Esophagus squamous epithelium (tissue), 5 donors: Measurements from ENCODE around the gene PRKCE. TPM values are rescaled to one million over a fixed set of nuclear protein-coding genes. Genes with fewer than 3 reads are reported as not detected.

ENCODE experiments used
- DNase-seq: peaks from one replicate; lab custom pipeline; 2025; lab: John Stamatoyannopoulos, UW
- H3K27ac ChIP-seq, 4 donors: fragments of 200-600 bp; sonication (generic); one replicate each; pipeline ENCODE4 v1.5.1; 2016 to 2019; ENCODE audit warnings: mild to moderate bottlenecking in 1 of 4
- H3K27me3 ChIP-seq, 4 donors: fragments of 200-600 bp; sonication (generic); 1 replicate in 3 of 4; 2 replicates in 1 of 4; pipeline versions ENCODE4 v1.5.1 to v1.6.0; 2017 to 2021; ENCODE audit warnings: antibody characterized with exemption in 1 of 4
- H3K36me3 ChIP-seq, 3 donors: fragments of 200-600 bp; sonication (generic); one replicate each; pipeline ENCODE4 v1.5.1; 2016 to 2019
- H3K4me1 ChIP-seq, 3 donors: fragments of 200-600 bp; sonication (generic); one replicate each; pipeline ENCODE4 v1.5.1; 2017 to 2019
- H3K4me3 ChIP-seq, 4 donors: fragments of 200-600 bp; sonication (generic); 1 replicate in 3 of 4; 2 replicates in 1 of 4; pipeline ENCODE4 v1.5.1; 2016 to 2019; ENCODE audit warnings: mild to moderate bottlenecking in 2 of 4, moderate library complexity in 1 of 4
- H3K9me3 ChIP-seq, 3 donors: fragments of 200-600 bp; sonication (generic); one replicate each; pipeline ENCODE4 v1.5.1; 2016 to 2019
- CTCF ChIP-seq, 6 experiments: fragments of 450-650 bp in 4 of 6; fragments of 200-600 bp in 2 of 6; sonication (generic) in 2 of 6; IDR thresholded peaks; one replicate each; pipeline ENCODE4 v1.5.1; 2016 to 2019; ENCODE audit warnings: antibody characterized with exemption in 6 of 6, mild to moderate bottlenecking in 4 of 6, moderate library complexity in 4 of 6
- POLR2A ChIP-seq, 4 donors: fragments of 450-650 bp; IDR thresholded peaks; one replicate each; pipeline ENCODE4 v1.6.1; 2017; ENCODE audit warnings: antibody characterized with exemption in 4 of 4, mild to moderate bottlenecking in 4 of 4, moderate library complexity in 3 of 4
- WGBS, 2 donors: methylation state at CpG; one replicate each; pipeline ENCODE4 v1.1.5; 2018; 5-methylcytosine and 5-hydroxymethylcytosine counted together
- intact Hi-C: fragments of 100-400 bp; cut with DNase I; formaldehyde crosslinking; loops from one replicate; pipeline ENCODE4 v1.15.0; 2022
- total RNA-seq, 4 donors: library from RNA; depleted of rRNA; stranded (reverse); fragments of >200 nt; gene quantifications; one replicate each; pipeline ENCODE4 v1.1.0, GENCODE V29; 2016
- donor health status: DM: yes; HTN: yes; CAD: no.

PRKCE gene
- total RNA-seq, 4 donors from 2014 or later: 6.5 to 13.7 (median 9.9) TPM

GRCh38 chr2:46040563-46041155, 389.2 kb downstream of the PRKCE start:
- no peak for DNase-seq
- Histone ChIP-seq H3K4me1 (peaks cover 0 to 49% (median 5%) of the 10 kb centered on the region in 3 donors), H3K27ac (no peak overlapping the region), H3K27me3 (no peaks in the 10 kb centered on the region), H3K36me3 (no peaks in the 10 kb centered on the region), H3K4me3 (no peak overlapping the region), H3K9me3 (no peaks in the 10 kb centered on the region)
- no peak for TF ChIP-seq POLR2A (IDR thresholded peaks at IDR 0.05)
- no peak for TF ChIP-seq CTCF (IDR thresholded peaks at IDR 0.05)
- WGBS, 2 donors: 83 to 91% methylated on average over 7 of the region's 7 CpGs
- intact Hi-C loops: no loop called here

- Histone ChIP-seq H3K36me3 (no peaks in the 10 kb centered on the region), H3K27ac (no peak overlapping the region), H3K9me3 (no peaks in the 10 kb centered on the region), H3K4me1 (peaks cover 0 to 57% (median 13%) of the 10 kb centered on the region in 3 donors), H3K4me3 (no peak overlapping the region), H3K27me3 (no peaks in the 10 kb centered on the region)
- no peak for DNase-seq
- intact Hi-C loops: no loop called here
- WGBS, 2 donors: 58 to 92% methylated on average over 2 of the region's 2 CpGs
- no peak for TF ChIP-seq POLR2A (IDR thresholded peaks at IDR 0.05)
- no peak for TF ChIP-seq CTCF (IDR thresholded peaks at IDR 0.05)
Observed at GRCh38 chr2:46041434-46041833, 390.0 kb downstream of the PRKCE start.

GRCh38 chr2:46042207-46042637, 390.7 kb downstream of the PRKCE start:
- TF ChIP-seq CTCF (IDR thresholded peaks at IDR 0.05): no peak
- no peak for TF ChIP-seq POLR2A (IDR thresholded peaks at IDR 0.05)
- Histone ChIP-seq H3K36me3 (no peaks in the 10 kb centered on the region), H3K4me1 (peaks cover 0 to 57% (median 16%) of the 10 kb centered on the region in 3 donors), H3K27me3 (no peaks in the 10 kb centered on the region), H3K27ac (peak overlapping the region in 1 of 4 donors; percentile 57), H3K9me3 (no peaks in the 10 kb centered on the region), H3K4me3 (no peak overlapping the region)
- DNase-seq: no peak
- WGBS, 2 donors: 66 to 93% methylated on average over 4 of the region's 4 CpGs
- intact Hi-C loops: no loop called here

- intact Hi-C loops: no loop called here
- WGBS, 2 donors: 71 to 80% methylated on average over 3 of the region's 3 CpGs
- H3K4me1 ChIP-seq: peaks cover 0 to 57% (median 16%) of the 10 kb centered on the region in 3 donors
Observed at GRCh38 chr2:46042711-46043110, 391.2 kb downstream of the PRKCE start.

More at GRCh38 chr2:46042711-46043110, 391.2 kb downstream of the PRKCE start:
- Histone ChIP-seq H3K27me3 (no peaks in the 10 kb centered on the region), H3K36me3 (no peaks in the 10 kb centered on the region), H3K27ac (peak overlapping the region in 2 of 4 donors; percentile 26 to 57), H3K9me3 (no peaks in the 10 kb centered on the region), H3K4me3 (no peak overlapping the region)
- TF ChIP-seq POLR2A (IDR thresholded peaks at IDR 0.05): no peak
- no peak for TF ChIP-seq CTCF (IDR thresholded peaks at IDR 0.05)
- no peak for DNase-seq
